Loucy (cell line): ENCODE results near the gene TTC7B.

Experiments used
- H2AFZ ChIP-seq: fragments of 200-600 bp; sonication (generic); 2 replicates; pipeline ENCODE4 v1.6.0; 2016; ENCODE audit warnings: antibody characterized with exemption, mild to moderate bottlenecking, low read length, moderate library complexity
- H3F3A ChIP-seq: fragments of 200-600 bp; 2 replicates; pipeline ENCODE4 v1.6.0; 2016; ENCODE audit warnings: antibody characterized with exemption, low read depth, mild to moderate bottlenecking
- H3K27me3 ChIP-seq: fragments of 200-600 bp; sonication (generic); 2 replicates; pipeline ENCODE4 v1.6.1; 2014; ENCODE audit warnings: low read length, mild to moderate bottlenecking; ENCODE audit not compliant: insufficient read depth, poor library complexity, severe bottlenecking
- H3K36me3 ChIP-seq: fragments of 200-600 bp; sonication (generic); 2 replicates; pipeline ENCODE4 v1.6.1; 2016; ENCODE audit warnings: low read length; ENCODE audit not compliant: insufficient read depth
- H3K4me1 ChIP-seq: fragments of 200-600 bp; sonication (generic); 2 replicates; pipeline ENCODE4 v1.5.1; 2014; ENCODE audit warnings: low read length, mild to moderate bottlenecking; ENCODE audit not compliant: insufficient read depth, poor library complexity, severe bottlenecking
- H3K4me2 ChIP-seq: fragments of 200-600 bp; sonication (generic); 2 replicates; pipeline ENCODE4 v1.6.0; 2014; ENCODE audit warnings: antibody characterized with exemption, low read length, low read depth, mild to moderate bottlenecking; ENCODE audit not compliant: poor library complexity, severe bottlenecking
- H3K4me3 ChIP-seq: fragments of 200-600 bp; sonication (generic); 2 replicates; pipeline ENCODE4 v1.5.1; 2014; ENCODE audit warnings: low read length, mild to moderate bottlenecking, mixed read lengths; ENCODE audit not compliant: poor library complexity, severe bottlenecking
- H3K79me2 ChIP-seq: fragments of 200-600 bp; sonication (generic); 2 replicates; pipeline ENCODE4 v1.6.1; 2014; ENCODE audit warnings: low read length; ENCODE audit not compliant: insufficient read depth
- H3K9ac ChIP-seq: fragments of 200-600 bp; sonication (generic); 2 replicates; pipeline ENCODE4 v1.6.0; 2014; ENCODE audit warnings: mild to moderate bottlenecking, low read depth, low read length, moderate library complexity; ENCODE audit not compliant: poor library complexity, severe bottlenecking
- H3K9me2 ChIP-seq: fragments of 200-600 bp; sonication (generic); replicated peaks from 2 replicates; pipeline ENCODE4 v1.6.1; 2016; ENCODE audit warnings: low read depth, low read length, mixed read lengths
- H3K9me3 ChIP-seq: fragments of 200-600 bp; sonication (generic); 2 replicates; pipeline ENCODE4 v1.6.1; 2014; ENCODE audit warnings: mild to moderate bottlenecking, antibody characterized with exemption, low read length, low read depth; ENCODE audit not compliant: insufficient read depth
- H4K20me1 ChIP-seq: fragments of 200-600 bp; sonication (generic); 2 replicates; pipeline ENCODE4 v1.6.0; 2014; ENCODE audit warnings: antibody characterized with exemption, low read length, mild to moderate bottlenecking; ENCODE audit not compliant: insufficient read depth, poor library complexity, severe bottlenecking
- CTCF ChIP-seq: fragments of 200-600 bp; sonication (generic); conservative IDR thresholded peaks from 2 replicates; pipeline ENCODE4 v1.5.1; 2014; ENCODE audit warnings: mild to moderate bottlenecking, antibody characterized with exemption, low read length
- EZH2phosphoT487 ChIP-seq: fragments of 200-600 bp; IDR thresholded peaks from 2 replicates; pipeline ENCODE4 v1.6.1; 2018; ENCODE audit warnings: antibody characterized with exemption, mild to moderate bottlenecking, moderate library complexity, borderline replicate concordance

TTC7B gene

GRCh38 chr14:90556012-90556477 is 260.2 kb downstream of the TTC7B start:
- Histone ChIP-seq H3K27me3 (no peaks in the 10 kb centered on the region), H3K9ac (no peak overlapping the region), H2AFZ (no peak overlapping the region), H3F3A (no peaks in the 10 kb centered on the region), H3K79me2 (no peaks in the 10 kb centered on the region), H3K4me2 (no peak overlapping the region), H3K9me3 (no peaks in the 10 kb centered on the region), H3K4me3 (no peak overlapping the region), H4K20me1 (no peaks in the 10 kb centered on the region), H3K36me3 (no peaks in the 10 kb centered on the region), H3K9me2 (no peaks in the 10 kb centered on the region), H3K4me1 (no peaks in the 10 kb centered on the region)
- TF ChIP-seq EZH2phosphoT487 (no peak), CTCF (no peak)

- H3K36me3 ChIP-seq: no peaks in the 10 kb centered on the region
- H3K27me3 ChIP-seq: no peaks in the 10 kb centered on the region
- no peak overlapping the region for H3K4me2 ChIP-seq
- H3K79me2 ChIP-seq: no peaks in the 10 kb centered on the region
- no peaks in the 10 kb centered on the region for H3F3A ChIP-seq
- TF ChIP-seq CTCF (no peak), EZH2phosphoT487 (no peak)
- H2AFZ ChIP-seq: no peak overlapping the region
- H3K4me1 ChIP-seq: no peaks in the 10 kb centered on the region
- no peak overlapping the region for H3K4me3 ChIP-seq
- no peaks in the 10 kb centered on the region for H3K9me3 ChIP-seq
- no peaks in the 10 kb centered on the region for H4K20me1 ChIP-seq
- H3K9ac ChIP-seq: no peak overlapping the region
- H3K9me2 ChIP-seq: no peaks in the 10 kb centered on the region
Measured at GRCh38 chr14:90555126-90556011, 260.9 kb downstream of the TTC7B start.

GRCh38 chr14:90554341-90554740 is 261.9 kb downstream of the TTC7B start:
- Histone ChIP-seq H2AFZ (no peak overlapping the region), H3K9me3 (no peaks in the 10 kb centered on the region), H3K4me1 (no peaks in the 10 kb centered on the region), H4K20me1 (no peaks in the 10 kb centered on the region), H3K79me2 (no peaks in the 10 kb centered on the region), H3K4me3 (no peak overlapping the region), H3K9me2 (no peaks in the 10 kb centered on the region), H3K27me3 (no peaks in the 10 kb centered on the region), H3K9ac (no peak overlapping the region), H3K4me2 (no peak overlapping the region), H3K36me3 (no peaks in the 10 kb centered on the region), H3F3A (no peaks in the 10 kb centered on the region)
- no peak for TF ChIP-seq EZH2phosphoT487
- TF ChIP-seq CTCF: no peak
